HepG2 (cell line): ENCODE results near the gene CKS1B. TPM values are rescaled to one million over a fixed set of nuclear protein-coding genes. Genes with fewer than 3 reads are reported as not detected.

Source experiments
- ASH2L ChIP-seq: fragments of 300-600, 200-600 bp; sonication (generic); IDR thresholded peaks from 2 replicates; pipeline ENCODE4 v1.7.0; 2017; ENCODE audit warnings: low read depth, mild to moderate bottlenecking, moderate library complexity, mixed read lengths, low read length; ENCODE audit not compliant: insufficient read length
- ATF7-NPFF ChIP-seq: sonication (generic); formaldehyde crosslinking; IDR thresholded peaks from 2 replicates; pipeline ENCODE4 v1.8.1; 2023; ENCODE audit warnings: mild to moderate bottlenecking, low read depth, missing genetic modification reagents, moderate library complexity
- CCAR2 ChIP-seq: fragments of 200-400 bp; formaldehyde crosslinking; optimal IDR thresholded peaks from 2 replicates; pipeline ENCODE3; 2018; ENCODE audit warnings: low read depth, mild to moderate bottlenecking, low read length, moderate library complexity
- HDAC1 ChIP-seq: sonication (generic); formaldehyde crosslinking; IDR thresholded peaks from 2 replicates; pipeline ENCODE4 v1.5.1; 2020; ENCODE audit warnings: mild to moderate bottlenecking, missing genetic modification reagents
- SPEN ChIP-seq: sonication (generic); formaldehyde crosslinking; IDR thresholded peaks from 2 replicates; pipeline ENCODE4 v1.5.1; 2020; ENCODE audit warnings: low read depth, mild to moderate bottlenecking, missing genetic modification reagents
- TAF1 ChIP-seq: sonication (generic); formaldehyde crosslinking; IDR thresholded peaks from 2 replicates; pipeline ENCODE4 v1.4.0; 2020; ENCODE audit warnings: missing genetic modification reagents
- TARDBP ChIP-seq: sonication (generic); formaldehyde crosslinking; IDR thresholded peaks from 2 replicates; pipeline ENCODE4 v1.8.0; 2022; ENCODE audit warnings: mild to moderate bottlenecking, missing genetic modification reagents
- ZFP37 ChIP-seq: sonication (generic); formaldehyde crosslinking; IDR thresholded peaks from 2 replicates; pipeline ENCODE4 v1.4.0; 2020; ENCODE audit warnings: missing genetic modification reagents, borderline replicate concordance
- ZMAT3 ChIP-seq: sonication (generic); formaldehyde crosslinking; conservative IDR thresholded peaks from 2 replicates; pipeline ENCODE4 v1.7.0; 2021; ENCODE audit warnings: missing genetic modification reagents
- ZNF282 ChIP-seq: fragments of 450-650 bp; IDR thresholded peaks from 2 replicates; pipeline ENCODE4 v1.6.1; 2018; ENCODE audit not compliant: partially characterized antibody
- ZNF354B ChIP-seq: sonication (generic); formaldehyde crosslinking; IDR thresholded peaks from 2 replicates; pipeline ENCODE4 v1.8.0; 2022; ENCODE audit warnings: mild to moderate bottlenecking, missing genetic modification reagents
- ZNF577 ChIP-seq: sonication (generic); formaldehyde crosslinking; IDR thresholded peaks from 2 replicates; pipeline ENCODE4 v1.4.0; 2020; ENCODE audit warnings: mild to moderate bottlenecking, low read depth, missing genetic modification reagents, borderline replicate concordance
- ZNF674 ChIP-seq: sonication (generic); formaldehyde crosslinking; IDR thresholded peaks from 2 replicates; pipeline ENCODE4 v1.5.0; 2020; ENCODE audit warnings: low read depth, mild to moderate bottlenecking, missing genetic modification reagents
- polyA plus RNA-seq, 8 experiments: library from polyadenylated mRNA; depleted of rRNA in 3 of 8; stranded (reverse) in 7 of 8; unstranded in 1 of 8; fragments of >200 nt; fragmentation: Illumina TruSeq in 4 of 8; extraction: Trizol in 4 of 8; gene quantifications; 2 replicates each; pipeline versions ENCODE4 v1.2.1 to v1.2.3, GENCODE V29; 2011 to 2016; ENCODE audit warnings: low read depth in 4 of 8, missing spikeins in 1 of 8, mixed read lengths in 1 of 8; ENCODE audit not compliant: insufficient read depth in 1 of 8
- total RNA-seq, 5 experiments: library from RNA; depleted of rRNA; stranded (reverse); fragments of >200 nt; fragmentation: Illumina TruSeq; extraction: Trizol; gene quantifications; 2 replicates each; pipeline ENCODE4 v1.2.3, GENCODE V29; 2016; ENCODE audit warnings: low read depth in 1 of 5
- TF ChIP-seq, protein P1 (sequence below): sonication (generic); formaldehyde crosslinking; IDR thresholded peaks from 2 replicates; pipeline ENCODE4 v1.4.0; 2020; ENCODE audit warnings: missing genetic modification reagents
- TF ChIP-seq, protein P2 (sequence below): sonication (generic); formaldehyde crosslinking; IDR thresholded peaks from 2 replicates; pipeline ENCODE4 v1.8.0; 2022; ENCODE audit warnings: mild to moderate bottlenecking, missing genetic modification reagents, moderate library complexity
- TF ChIP-seq, protein P3 (sequence below): IDR thresholded peaks from 2 replicates; pipeline ENCODE4 v1.6.1; 2016
- TF ChIP-seq, protein P4 (sequence below): sonication (generic); formaldehyde crosslinking; IDR thresholded peaks from 2 replicates; pipeline ENCODE4 v1.4.0; 2020; ENCODE audit warnings: mild to moderate bottlenecking, missing genetic modification reagents
- TF ChIP-seq, protein P5 (sequence below): sonication (generic); formaldehyde crosslinking; IDR thresholded peaks from 2 replicates; pipeline ENCODE4 v1.4.0; 2020; ENCODE audit warnings: mild to moderate bottlenecking, low read depth, missing genetic modification reagents

CKS1B gene
- total and polyA plus RNA-seq, 2 of the 13 experiments (the other 11 are each of a cell fraction or from before 2014, with no cell fraction given), result 217 to 222 TPM

DNA sequence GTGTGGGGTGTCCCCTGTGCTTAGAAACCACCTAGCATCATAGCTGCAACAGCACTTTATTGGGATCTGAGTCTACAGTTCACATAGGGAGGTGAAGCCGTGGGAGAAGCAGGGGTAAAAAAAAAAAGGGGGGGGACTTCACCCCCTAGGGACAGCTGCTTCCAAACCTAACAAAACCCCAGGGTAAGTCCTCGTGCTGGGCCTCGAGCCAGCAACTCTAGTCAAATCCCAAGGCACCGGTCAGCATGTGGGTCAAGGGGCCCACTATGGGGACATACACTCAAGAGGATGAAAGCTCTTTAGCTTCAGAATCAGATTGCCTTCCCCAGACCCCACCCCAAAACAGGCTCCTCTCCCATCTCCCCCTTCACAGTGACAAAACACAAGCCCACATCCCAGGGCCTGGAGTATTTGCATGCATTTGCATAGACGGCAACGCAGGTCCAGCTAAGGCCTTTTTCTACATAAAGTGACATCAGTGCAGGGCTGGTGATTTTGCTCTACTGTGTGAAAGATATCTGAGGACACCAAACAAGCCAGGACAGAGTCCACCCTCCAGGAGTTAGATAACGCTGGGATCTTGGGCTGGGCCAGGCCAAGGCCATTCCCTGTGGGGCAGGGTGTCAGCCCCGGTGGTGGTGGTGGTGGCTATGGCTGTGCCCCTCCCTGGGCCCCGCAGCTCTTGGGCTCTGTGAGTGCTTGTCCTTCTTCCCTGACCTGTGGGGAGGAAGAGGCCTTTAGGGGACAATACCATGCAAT lies 29.9 kb upstream of the CKS1B start (continued):
- TF ChIP-seq, protein P1, sequence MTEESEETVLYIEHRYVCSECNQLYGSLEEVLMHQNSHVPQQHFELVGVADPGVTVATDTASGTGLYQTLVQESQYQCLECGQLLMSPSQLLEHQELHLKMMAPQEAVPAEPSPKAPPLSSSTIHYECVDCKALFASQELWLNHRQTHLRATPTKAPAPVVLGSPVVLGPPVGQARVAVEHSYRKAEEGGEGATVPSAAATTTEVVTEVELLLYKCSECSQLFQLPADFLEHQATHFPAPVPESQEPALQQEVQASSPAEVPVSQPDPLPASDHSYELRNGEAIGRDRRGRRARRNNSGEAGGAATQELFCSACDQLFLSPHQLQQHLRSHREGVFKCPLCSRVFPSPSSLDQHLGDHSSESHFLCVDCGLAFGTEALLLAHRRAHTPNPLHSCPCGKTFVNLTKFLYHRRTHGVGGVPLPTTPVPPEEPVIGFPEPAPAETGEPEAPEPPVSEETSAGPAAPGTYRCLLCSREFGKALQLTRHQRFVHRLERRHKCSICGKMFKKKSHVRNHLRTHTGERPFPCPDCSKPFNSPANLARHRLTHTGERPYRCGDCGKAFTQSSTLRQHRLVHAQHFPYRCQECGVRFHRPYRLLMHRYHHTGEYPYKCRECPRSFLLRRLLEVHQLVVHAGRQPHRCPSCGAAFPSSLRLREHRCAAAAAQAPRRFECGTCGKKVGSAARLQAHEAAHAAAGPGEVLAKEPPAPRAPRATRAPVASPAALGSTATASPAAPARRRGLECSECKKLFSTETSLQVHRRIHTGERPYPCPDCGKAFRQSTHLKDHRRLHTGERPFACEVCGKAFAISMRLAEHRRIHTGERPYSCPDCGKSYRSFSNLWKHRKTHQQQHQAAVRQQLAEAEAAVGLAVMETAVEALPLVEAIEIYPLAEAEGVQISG, result peak; percentile 73
- peak; percentile 58; the same call in 1 of the 2 replicates for TF ChIP-seq ATF7-NPFF
- TF ChIP-seq HDAC1 (CRISPR knock-in tag), result peak; percentile 82
- TF ChIP-seq, protein P2, sequence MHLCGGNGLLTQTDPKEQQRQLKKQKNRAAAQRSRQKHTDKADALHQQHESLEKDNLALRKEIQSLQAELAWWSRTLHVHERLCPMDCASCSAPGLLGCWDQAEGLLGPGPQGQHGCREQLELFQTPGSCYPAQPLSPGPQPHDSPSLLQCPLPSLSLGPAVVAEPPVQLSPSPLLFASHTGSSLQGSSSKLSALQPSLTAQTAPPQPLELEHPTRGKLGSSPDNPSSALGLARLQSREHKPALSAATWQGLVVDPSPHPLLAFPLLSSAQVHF (CRISPR knock-in tag), result no peak
- peak; percentile 91 for TF ChIP-seq SPEN (CRISPR knock-in tag)
- no peak for TF ChIP-seq ZNF354B
- TF ChIP-seq, protein P3, sequence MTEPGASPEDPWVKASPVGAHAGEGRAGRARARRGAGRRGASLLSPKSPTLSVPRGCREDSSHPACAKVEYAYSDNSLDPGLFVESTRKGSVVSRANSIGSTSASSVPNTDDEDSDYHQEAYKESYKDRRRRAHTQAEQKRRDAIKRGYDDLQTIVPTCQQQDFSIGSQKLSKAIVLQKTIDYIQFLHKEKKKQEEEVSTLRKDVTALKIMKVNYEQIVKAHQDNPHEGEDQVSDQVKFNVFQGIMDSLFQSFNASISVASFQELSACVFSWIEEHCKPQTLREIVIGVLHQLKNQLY (CRISPR knock-in tag), result peak; percentile 64; the same call in 1 of the 2 replicates
- peak; percentile 69; the same call in 1 of the 2 replicates for TF ChIP-seq ZMAT3
- no peak for TF ChIP-seq CCAR2
- TF ChIP-seq ASH2L, result peak; percentile 60
- TF ChIP-seq, protein P4, sequence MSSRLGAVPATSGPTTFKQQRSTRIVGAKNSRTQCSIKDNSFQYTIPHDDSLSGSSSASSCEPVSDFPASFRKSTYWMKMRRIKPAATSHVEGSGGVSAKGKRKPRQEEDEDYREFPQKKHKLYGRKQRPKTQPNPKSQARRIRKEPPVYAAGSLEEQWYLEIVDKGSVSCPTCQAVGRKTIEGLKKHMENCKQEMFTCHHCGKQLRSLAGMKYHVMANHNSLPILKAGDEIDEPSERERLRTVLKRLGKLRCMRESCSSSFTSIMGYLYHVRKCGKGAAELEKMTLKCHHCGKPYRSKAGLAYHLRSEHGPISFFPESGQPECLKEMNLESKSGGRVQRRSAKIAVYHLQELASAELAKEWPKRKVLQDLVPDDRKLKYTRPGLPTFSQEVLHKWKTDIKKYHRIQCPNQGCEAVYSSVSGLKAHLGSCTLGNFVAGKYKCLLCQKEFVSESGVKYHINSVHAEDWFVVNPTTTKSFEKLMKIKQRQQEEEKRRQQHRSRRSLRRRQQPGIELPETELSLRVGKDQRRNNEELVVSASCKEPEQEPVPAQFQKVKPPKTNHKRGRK, result no peak
- no peak for TF ChIP-seq ZNF282
- TF ChIP-seq, protein P5, sequence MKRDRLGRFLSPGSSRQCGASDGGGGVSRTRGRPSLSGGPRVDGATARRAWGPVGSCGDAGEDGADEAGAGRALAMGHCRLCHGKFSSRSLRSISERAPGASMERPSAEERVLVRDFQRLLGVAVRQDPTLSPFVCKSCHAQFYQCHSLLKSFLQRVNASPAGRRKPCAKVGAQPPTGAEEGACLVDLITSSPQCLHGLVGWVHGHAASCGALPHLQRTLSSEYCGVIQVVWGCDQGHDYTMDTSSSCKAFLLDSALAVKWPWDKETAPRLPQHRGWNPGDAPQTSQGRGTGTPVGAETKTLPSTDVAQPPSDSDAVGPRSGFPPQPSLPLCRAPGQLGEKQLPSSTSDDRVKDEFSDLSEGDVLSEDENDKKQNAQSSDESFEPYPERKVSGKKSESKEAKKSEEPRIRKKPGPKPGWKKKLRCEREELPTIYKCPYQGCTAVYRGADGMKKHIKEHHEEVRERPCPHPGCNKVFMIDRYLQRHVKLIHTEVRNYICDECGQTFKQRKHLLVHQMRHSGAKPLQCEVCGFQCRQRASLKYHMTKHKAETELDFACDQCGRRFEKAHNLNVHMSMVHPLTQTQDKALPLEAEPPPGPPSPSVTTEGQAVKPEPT (CRISPR knock-in tag), result no peak
- TF ChIP-seq TARDBP (CRISPR knock-in tag), result peak; percentile 83
- no peak for TF ChIP-seq ZNF577 (CRISPR knock-in tag)
- TF ChIP-seq TAF1 (CRISPR knock-in tag), result no peak
- TF ChIP-seq ZFP37 (CRISPR knock-in tag), result peak; percentile 90
- no peak for TF ChIP-seq ZNF674 (CRISPR knock-in tag)
